Measurements from ENCODE around the gene GPR160. TPM values are rescaled to one million over a fixed set of nuclear protein-coding genes. Genes with fewer than 3 reads are reported as not detected.
A peak's percentile ranks its signal among the peaks of the same experiment; 100 is the strongest.

The GPR160 gene
- total and polyA plus RNA-seq, 8 donors = 7.8 to 25.4 (median 13.2) TPM

GRCh38 chr3:170049146-170050000, 11.6 kb downstream of the GPR160 start:
- ATAC-seq (peak; percentile 64), DNase-seq (peak in 2 of 4 donors; percentile 52 to 58)
- Histone ChIP-seq H3K36me3 (no peaks in the 10 kb centered on the region), H3K9me3 (no peaks in the 10 kb centered on the region), H3K27ac (peak overlapping the region; percentile 57 to 65), H3K27me3 (no peaks in the 10 kb centered on the region), H3K4me1 (peaks cover 0 to 31% of the 10 kb centered on the region in 2 donors), H3K4me3 (no peak overlapping the region)
- intact Hi-C loops (cut with DNase I) = no loop called here
- TF ChIP-seq CTCF (IDR thresholded peaks at IDR 0.05) = no peak

GRCh38 chr3:170050753-170051152, 13.0 kb downstream of the GPR160 start:
- no peak for DNase-seq

GRCh38 chr3:170052398-170052797, 14.6 kb downstream of the GPR160 start:
- H3K9me3 ChIP-seq = no peaks in the 10 kb centered on the region
- H3K27ac ChIP-seq = no peak overlapping the region
- intact Hi-C loops (cut with DNase I) = no loop called here

More at GRCh38 chr3:170050753-170051152, 13.0 kb downstream of the GPR160 start:
- Histone ChIP-seq H3K27ac (peak overlapping the region in 1 of 2 donors; percentile 57), H3K36me3 (no peaks in the 10 kb centered on the region), H3K9me3 (no peaks in the 10 kb centered on the region), H3K4me1 (peaks cover 0 to 19% of the 10 kb centered on the region in 2 donors), H3K27me3 (no peaks in the 10 kb centered on the region), H3K4me3 (no peak overlapping the region)
- TF ChIP-seq CTCF (IDR thresholded peaks at IDR 0.05) = no peak
- ATAC-seq = peak; percentile 56
- intact Hi-C loops (cut with DNase I) = no loop called here

GRCh38 chr3:170054204-170054603, 16.4 kb downstream of the GPR160 start:
- Histone ChIP-seq H3K4me1 (peaks cover 0 to 13% of the 10 kb centered on the region in 2 donors), H3K27me3 (no peaks in the 10 kb centered on the region), H3K9me3 (no peaks in the 10 kb centered on the region), H3K27ac (no peak overlapping the region), H3K4me3 (no peak overlapping the region), H3K36me3 (no peaks in the 10 kb centered on the region)
- intact Hi-C loops (cut with DNase I) = no loop called here
- DNase-seq (no peak), ATAC-seq (no peak)
- no peak for TF ChIP-seq CTCF (IDR thresholded peaks at IDR 0.05)

More at GRCh38 chr3:170052398-170052797, 14.6 kb downstream of the GPR160 start:
- ATAC-seq (no peak), DNase-seq (no peak)
- Histone ChIP-seq H3K27me3 (no peaks in the 10 kb centered on the region), H3K36me3 (no peaks in the 10 kb centered on the region), H3K4me1 (peaks cover 0 to 8% of the 10 kb centered on the region in 2 donors), H3K4me3 (no peak overlapping the region)
- TF ChIP-seq CTCF (IDR thresholded peaks at IDR 0.05) = no peak

GRCh38 chr3:170055209-170055608, 17.4 kb downstream of the GPR160 start:
- intact Hi-C loops (cut with DNase I) = no loop called here
- no peaks in the 10 kb centered on the region for H3K9me3 ChIP-seq
- H3K4me3 ChIP-seq = no peak overlapping the region
- DNase-seq (no peak), ATAC-seq (no peak)
- no peaks in the 10 kb centered on the region for H3K36me3 ChIP-seq
- H3K27me3 ChIP-seq = no peaks in the 10 kb centered on the region
- no peak for TF ChIP-seq CTCF (IDR thresholded peaks at IDR 0.05)
- H3K4me1 ChIP-seq = peaks cover 0 to 6% of the 10 kb centered on the region in 2 donors
- no peak overlapping the region for H3K27ac ChIP-seq
